Chondrocyte (in vitro differentiated cells): ENCODE results near the gene PIEZO2. TPM values are rescaled to one million over a fixed set of nuclear protein-coding genes. Genes with fewer than 3 reads are reported as not detected.

Source experiments
- DNase-seq: peaks from one replicate; pipeline ENCODE4 v3.0.0; 2021; ENCODE audit warnings: mixed read lengths, low spot score
- H3K27ac Mint-ChIP-seq: one replicate; pipeline ENCODE4 v1.8.0; 2021; ENCODE audit warnings: mild to moderate bottlenecking, moderate library complexity, mixed read lengths; ENCODE audit not compliant: unreplicated experiment
- H3K27me3 Mint-ChIP-seq: 2 replicates; pipeline ENCODE4 v1.8.0; 2021; ENCODE audit warnings: low read depth, mixed read lengths
- H3K36me3 Mint-ChIP-seq: 2 replicates; pipeline ENCODE4 v1.8.0; 2021; ENCODE audit warnings: low read depth, mixed read lengths
- H3K4me1 Mint-ChIP-seq: 2 replicates; pipeline ENCODE4 v1.8.0; 2021; ENCODE audit warnings: low read depth, mild to moderate bottlenecking, mixed read lengths
- H3K4me3 Mint-ChIP-seq: one replicate; pipeline ENCODE4 v1.8.0; 2021; ENCODE audit warnings: mild to moderate bottlenecking, moderate library complexity, mixed read lengths; ENCODE audit not compliant: unreplicated experiment
- H3K9me3 Mint-ChIP-seq: 2 replicates; pipeline ENCODE4 v1.8.0; 2021; ENCODE audit warnings: low read depth, mixed read lengths
- CTCF ChIP-seq: fragments of 200-600 bp; sonication (generic); IDR thresholded peaks from 2 replicates; pipeline ENCODE4 v1.5.0; 2021; ENCODE audit warnings: antibody characterized with exemption, mild to moderate bottlenecking, moderate library complexity
- total RNA-seq: library from RNA; stranded (reverse); gene quantifications from 3 replicates; pipeline ENCODE4 v1.2.1, GENCODE V29; 2021

The PIEZO2 gene
- total RNA-seq, 1 donor from 2014 or later = 142 TPM

- Mint-ChIP-seq H3K27me3 (no peaks in the 10 kb centered on the region), H3K36me3 (peaks cover 37% of the 10 kb centered on the region), H3K9me3 (peaks cover 11% of the 10 kb centered on the region), H3K4me1 (peaks cover 9% of the 10 kb centered on the region), H3K4me3 (no peak overlapping the region), H3K27ac (no peak overlapping the region)
- TF ChIP-seq CTCF = no peak
- no peak for DNase-seq
Measured at GRCh38 chr18:10771053-10771709, 378.2 kb downstream of the PIEZO2 start.

GRCh38 chr18:10770264-10770663 lies 379.1 kb downstream of the PIEZO2 start:
- no peak for TF ChIP-seq CTCF
- DNase-seq = no peak
- H3K4me3 Mint-ChIP-seq = no peak overlapping the region
- H3K4me1 Mint-ChIP-seq = peaks cover 9% of the 10 kb centered on the region
- H3K9me3 Mint-ChIP-seq = peaks cover 11% of the 10 kb centered on the region
- H3K36me3 Mint-ChIP-seq = peaks cover 42% of the 10 kb centered on the region
- no peak overlapping the region for H3K27ac Mint-ChIP-seq
- no peaks in the 10 kb centered on the region for H3K27me3 Mint-ChIP-seq

GRCh38 chr18:10768221-10768620 lies 381.1 kb downstream of the PIEZO2 start:
- TF ChIP-seq CTCF = no peak
- H3K9me3 Mint-ChIP-seq = peaks cover 11% of the 10 kb centered on the region
- H3K27me3 Mint-ChIP-seq = no peaks in the 10 kb centered on the region
- peaks cover 46% of the 10 kb centered on the region for H3K36me3 Mint-ChIP-seq
- H3K27ac Mint-ChIP-seq = no peak overlapping the region
- no peak for DNase-seq
- no peak overlapping the region for H3K4me3 Mint-ChIP-seq
- H3K4me1 Mint-ChIP-seq = peaks cover 9% of the 10 kb centered on the region

GRCh38 chr18:10767658-10768057 lies 381.7 kb downstream of the PIEZO2 start:
- peaks cover 9% of the 10 kb centered on the region for H3K4me1 Mint-ChIP-seq
- no peak overlapping the region for H3K4me3 Mint-ChIP-seq
- DNase-seq = no peak
- peaks cover 44% of the 10 kb centered on the region for H3K36me3 Mint-ChIP-seq
- H3K27ac Mint-ChIP-seq = no peak overlapping the region
- H3K27me3 Mint-ChIP-seq = no peaks in the 10 kb centered on the region
- H3K9me3 Mint-ChIP-seq = peaks cover 8% of the 10 kb centered on the region
- TF ChIP-seq CTCF = no peak

GRCh38 chr18:10760986-10761385 lies 388.4 kb downstream of the PIEZO2 start:
- H3K4me3 Mint-ChIP-seq = no peak overlapping the region
- DNase-seq = no peak
- no peaks in the 10 kb centered on the region for H3K4me1 Mint-ChIP-seq
- H3K27ac Mint-ChIP-seq = no peak overlapping the region
- peaks cover 42% of the 10 kb centered on the region for H3K36me3 Mint-ChIP-seq
- TF ChIP-seq CTCF = no peak
- no peaks in the 10 kb centered on the region for H3K9me3 Mint-ChIP-seq
- no peaks in the 10 kb centered on the region for H3K27me3 Mint-ChIP-seq
